GM12801 (cell line): ENCODE measurements around the gene IRS4.

Experiments
- CTCF ChIP-seq: IDR thresholded peaks from one replicate; pipeline ENCODE4 v1.5.1; 2011; ENCODE audit warnings: control low read depth; ENCODE audit not compliant: insufficient read length; ENCODE audit errors: extremely low read depth

IRS4 gene

DNA sequence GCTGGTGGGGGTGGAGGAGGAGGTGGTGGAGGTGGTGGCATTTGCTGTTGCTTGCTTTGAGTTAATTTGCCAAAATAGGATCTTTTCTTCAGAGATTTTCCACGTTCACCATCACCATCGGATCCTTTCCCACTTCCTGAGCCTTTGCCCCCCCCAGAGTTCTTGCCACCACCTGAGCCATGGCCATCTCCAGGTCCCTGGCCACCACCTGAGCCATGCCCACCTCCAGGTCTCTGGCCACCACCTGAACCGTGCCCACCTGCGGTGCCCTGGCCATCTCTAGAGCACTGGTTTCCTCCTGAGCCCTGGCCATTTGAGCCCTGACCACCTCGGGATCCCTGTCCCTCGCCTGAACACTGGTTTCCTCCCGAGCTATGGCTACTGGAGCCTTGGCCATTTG lies 1.9 kb downstream of the IRS4 start:
- no peak for TF ChIP-seq CTCF

- no peak for TF ChIP-seq CTCF
Measured at GRCh38 chrX:108732630-108733321, 3.6 kb downstream of the IRS4 start.

GRCh38 chrX:108731153-108731552 lies 5.2 kb downstream of the IRS4 start:
- no peak for TF ChIP-seq CTCF

- TF ChIP-seq CTCF = no peak
Measured at GRCh38 chrX:108726748-108727147, 9.6 kb downstream of the IRS4 start.

DNA sequence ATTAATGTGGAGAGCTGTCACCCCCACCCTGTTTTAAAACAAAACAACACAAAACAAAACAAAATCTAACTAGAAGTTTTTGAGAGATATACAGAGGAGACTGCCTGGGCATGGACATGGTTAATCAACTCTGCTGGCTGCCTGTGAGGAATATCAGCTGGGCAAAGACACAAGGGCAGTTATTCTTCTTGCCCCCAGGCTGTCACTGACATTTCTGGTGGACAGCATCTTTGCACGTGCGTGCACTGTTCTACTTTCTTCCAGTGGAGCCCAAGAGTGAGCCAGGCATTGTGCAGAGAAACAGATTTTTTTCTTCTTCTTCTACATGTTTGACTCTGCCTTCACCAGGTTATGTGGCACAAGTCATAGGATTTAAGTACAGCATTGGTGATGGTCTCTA lies 13.8 kb downstream of the IRS4 start:
- TF ChIP-seq CTCF = no peak

GRCh38 chrX:108712886-108713285 lies 23.5 kb downstream of the IRS4 start:
- no peak for TF ChIP-seq CTCF

GRCh38 chrX:108704839-108705238 lies 31.5 kb downstream of the IRS4 start:
- no peak for TF ChIP-seq CTCF

GRCh38 chrX:108702530-108702929 lies 33.8 kb downstream of the IRS4 start:
- TF ChIP-seq CTCF = no peak
